Dedifferentiated amniotic fluid mesenchymal stem cell (primary cell): Measurements from ENCODE around the gene UNKL.
"Not testable (repeated sequence)": the region's sequence is repeated elsewhere in the genome, so short reads cannot be mapped to it uniquely, and the experiment has no call there.

ENCODE experiments used
- DNase-seq: peaks from one replicate; pipeline ENCODE4 v3.0.0-alpha.2; 2016; ENCODE audit errors: extremely low spot score

Gene UNKL

DNA sequence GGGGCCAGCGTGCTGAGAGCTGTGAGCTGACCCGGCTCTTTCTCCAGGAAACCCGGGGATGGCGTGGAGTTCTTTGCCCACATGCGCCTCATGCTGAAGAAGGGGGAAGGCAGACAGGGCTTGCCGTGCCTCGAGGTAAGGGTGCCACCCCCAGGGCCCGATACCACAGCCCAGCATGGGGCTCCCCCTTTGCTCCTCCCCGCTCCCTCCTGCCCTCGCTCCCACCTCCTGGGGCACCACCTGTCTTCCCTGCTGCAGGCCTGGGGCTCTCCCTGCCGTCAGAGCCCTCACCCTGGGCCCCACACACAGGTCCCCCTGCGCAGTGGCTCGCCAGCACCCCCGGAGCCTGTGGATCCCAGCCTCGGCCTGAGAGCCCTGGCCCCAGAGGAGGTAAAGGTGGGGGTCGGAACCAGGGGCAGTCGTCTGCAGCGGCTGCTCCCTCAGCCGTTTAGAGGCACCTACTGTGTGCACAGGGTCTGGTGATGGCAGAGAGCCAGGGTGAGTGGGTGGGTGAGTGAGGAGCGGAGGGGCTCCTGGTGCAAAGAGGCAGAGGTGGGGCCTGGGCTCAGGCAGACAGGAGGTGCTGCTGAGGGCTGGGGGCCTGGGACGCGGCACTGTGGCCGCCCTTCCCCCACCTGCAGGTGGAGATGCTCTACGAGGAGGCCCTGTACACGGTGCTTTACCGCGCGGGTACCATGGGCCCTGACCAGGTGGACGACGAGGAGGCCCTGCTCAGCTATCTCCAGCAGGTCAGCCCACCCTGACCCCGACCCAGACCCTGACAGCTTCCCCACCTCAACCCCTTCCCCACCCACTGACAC lies 75.4 kb downstream of the UNKL start:
- no peak for DNase-seq

DNA sequence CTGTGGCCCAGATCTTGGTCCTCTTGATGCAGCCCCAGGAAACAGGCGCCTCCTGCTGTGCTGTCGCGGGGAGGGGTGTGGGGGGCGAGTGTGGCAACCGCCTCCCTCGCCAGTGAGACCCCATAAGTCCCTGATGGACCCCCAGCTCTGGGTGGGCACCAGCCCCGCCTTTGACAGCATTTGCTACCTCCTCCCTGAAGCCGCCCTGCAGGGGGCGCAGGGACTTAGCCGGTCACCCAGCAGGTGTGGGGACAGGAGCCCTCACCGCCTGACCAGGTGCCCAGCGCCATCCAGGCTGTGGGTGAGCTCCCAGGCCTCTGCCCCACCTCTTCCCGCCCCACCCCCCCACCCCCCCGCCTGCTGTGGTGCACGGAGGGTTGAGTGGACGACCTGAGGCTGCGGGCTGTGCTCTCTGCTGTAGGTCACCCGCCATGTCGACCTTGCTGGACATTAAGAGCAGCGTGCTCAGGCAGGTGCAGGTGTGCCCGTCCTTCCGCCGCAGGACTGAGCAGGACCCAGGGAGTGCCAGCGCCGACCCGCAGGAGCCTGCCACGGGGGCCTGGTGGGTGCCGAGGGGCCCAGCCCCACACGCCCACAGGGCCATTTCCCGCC lies 76.3 kb downstream of the UNKL start:
- DNase-seq, result no peak

DNA sequence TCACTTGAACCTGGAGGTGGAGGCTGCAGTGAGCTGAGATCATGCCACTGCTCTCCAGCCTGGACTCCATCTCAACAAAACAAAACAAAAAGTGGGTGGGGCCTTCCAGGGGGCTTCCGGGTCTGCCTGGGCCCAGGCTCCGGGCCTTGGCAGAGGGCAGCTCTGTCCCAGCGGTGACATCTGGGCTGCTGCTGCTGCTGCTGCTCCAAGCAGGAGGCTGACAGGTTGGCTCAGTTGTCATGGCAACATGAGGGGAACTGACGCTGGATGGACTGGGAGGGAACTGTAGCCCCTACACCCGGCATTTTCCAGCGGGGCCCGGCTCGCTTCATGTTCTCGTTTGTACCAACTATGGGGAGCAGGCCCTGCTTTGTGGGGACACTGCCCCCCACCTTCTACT lies 77.0 kb downstream of the UNKL start:
- DNase-seq, result no peak

DNA sequence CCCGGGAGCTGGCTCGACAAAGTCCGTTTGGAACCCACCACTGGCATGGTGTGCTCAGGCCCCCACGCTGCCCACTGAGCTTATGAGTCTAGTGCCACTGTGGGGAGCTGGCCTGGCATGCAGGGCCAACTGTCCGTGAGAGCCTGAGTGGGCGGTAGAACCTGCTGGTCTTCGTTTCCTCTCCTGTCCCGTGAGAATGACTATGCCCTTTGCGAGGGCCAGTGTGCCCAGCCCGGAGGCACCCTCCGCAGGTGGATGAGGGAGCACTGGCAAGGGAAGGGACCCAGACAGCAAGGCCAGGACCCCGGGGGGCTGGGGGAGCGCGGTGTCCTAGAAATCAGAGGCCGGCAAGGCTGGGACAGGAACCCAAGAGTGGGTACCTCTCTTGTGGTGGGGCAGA lies 77.9 kb downstream of the UNKL start:
- no peak for DNase-seq

DNA sequence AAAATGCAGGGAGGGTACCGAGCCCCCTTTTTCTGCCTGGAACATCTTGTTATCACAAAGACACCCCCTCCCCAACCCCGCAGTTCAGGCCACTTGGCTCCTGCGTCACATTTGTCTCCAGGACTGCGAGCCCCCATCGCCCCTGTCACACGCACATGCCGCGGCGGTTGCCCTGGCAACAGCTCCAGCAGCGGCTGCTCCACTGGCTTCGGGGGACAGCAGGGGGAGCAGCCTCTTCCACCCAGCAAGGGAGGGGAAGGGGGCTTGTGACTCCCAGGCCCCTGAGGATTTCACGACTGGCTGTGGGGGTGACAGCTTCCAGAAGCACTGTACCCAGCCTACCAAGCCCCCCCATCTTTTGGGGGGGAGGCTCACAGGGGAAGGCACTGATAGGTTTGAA lies 78.5 kb downstream of the UNKL start:
- DNase-seq, result no peak

DNA sequence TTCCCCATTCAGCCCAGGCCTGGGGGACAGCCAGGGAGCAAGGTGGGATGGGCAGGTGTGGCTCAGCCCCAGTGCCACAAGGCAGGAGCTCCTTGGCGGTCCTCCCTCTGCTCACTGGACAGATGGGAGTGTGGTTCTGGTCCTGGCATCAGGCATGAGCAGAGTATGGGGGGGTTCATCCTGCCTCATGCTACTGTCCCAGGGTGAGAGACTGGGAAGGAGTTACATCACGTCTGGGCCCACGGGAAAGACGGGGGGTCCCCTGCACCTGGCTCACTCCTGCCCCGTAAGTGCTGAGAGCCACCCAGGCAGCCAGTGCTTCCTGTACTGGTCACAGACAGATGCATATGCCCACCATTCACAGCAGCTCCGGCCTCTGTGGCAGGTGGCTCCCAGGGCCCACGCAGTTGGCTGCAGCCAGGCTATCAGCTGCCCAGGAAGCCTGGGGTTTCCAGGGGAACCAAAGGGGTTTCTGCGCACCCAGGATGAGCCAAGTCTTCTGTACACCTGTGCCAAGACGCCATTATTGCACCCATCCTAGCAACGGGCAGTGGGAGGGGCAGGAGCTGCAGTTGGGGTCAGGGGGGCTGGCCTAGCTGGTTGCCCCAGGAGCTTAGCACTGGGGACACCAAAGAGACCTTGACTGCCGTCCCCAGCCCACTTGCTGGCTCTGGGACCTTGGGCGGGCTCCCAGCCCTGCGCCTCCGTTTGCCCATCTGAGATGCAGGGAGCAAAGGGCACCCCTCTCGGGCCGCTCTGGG lies 79.1 kb downstream of the UNKL start:
- no peak for DNase-seq

DNA sequence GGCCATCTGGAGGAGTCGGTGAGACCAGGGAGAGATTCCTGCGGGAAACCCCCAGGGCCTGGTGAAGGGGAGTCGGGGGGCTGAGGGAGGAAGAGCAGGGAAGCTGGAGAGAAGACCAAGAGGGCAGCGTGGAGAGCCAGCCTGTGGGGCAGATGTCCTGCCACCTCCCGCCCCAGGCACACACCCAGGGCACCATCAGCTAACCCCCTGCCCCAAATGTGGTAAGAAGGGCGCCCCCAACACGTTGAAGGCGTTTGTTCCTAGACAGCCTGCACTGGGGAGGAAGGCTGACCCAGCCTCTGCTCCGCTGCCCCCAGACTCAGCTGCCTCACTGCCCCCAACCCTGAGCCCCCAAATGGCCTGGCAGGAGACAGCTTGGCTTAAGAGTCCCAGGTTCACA lies 79.8 kb downstream of the UNKL start:
- no peak for DNase-seq

DNA sequence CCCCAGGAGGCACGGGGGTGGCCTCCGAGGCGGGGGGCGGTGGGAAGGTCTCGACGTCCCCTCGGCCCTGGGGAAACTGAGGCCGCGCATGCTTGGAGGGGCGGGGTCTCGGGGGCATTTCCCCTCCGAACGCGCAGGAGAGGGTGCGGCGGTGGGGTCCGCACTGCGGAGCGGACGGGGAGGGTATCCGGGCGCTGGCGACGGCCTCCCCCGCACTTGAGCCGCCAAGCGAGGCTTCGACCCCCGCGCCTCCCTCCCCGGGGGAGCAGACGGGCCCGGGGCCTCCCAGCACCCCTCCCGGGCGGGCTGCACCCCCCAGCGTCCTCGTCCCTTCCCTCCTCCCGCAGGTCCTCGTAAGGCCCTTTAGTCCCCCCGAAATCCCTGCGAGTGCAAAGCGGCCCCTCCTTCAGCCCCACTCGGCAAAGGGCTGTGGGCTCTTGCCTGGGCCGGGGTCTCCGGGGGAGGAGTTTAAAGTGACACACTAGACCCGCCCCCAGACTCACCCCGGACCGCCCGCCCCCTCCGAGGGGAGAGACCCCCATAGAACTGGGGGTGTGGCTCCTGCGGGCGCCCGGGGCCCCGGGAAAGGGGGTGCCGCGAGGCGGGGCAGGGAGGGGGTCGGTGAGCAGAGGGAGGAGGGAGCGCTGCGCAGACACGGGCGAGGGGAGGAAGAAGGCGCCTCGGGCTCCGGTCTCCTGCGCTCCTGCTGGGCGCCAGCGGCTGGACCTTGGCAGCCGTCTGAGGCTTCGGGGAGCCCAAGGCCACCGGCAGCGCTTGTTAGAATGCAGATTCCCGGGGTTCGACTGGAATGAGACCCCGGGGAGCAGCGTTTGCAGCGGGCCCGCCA lies 80.4 kb downstream of the UNKL start:
- no peak for DNase-seq

DNA sequence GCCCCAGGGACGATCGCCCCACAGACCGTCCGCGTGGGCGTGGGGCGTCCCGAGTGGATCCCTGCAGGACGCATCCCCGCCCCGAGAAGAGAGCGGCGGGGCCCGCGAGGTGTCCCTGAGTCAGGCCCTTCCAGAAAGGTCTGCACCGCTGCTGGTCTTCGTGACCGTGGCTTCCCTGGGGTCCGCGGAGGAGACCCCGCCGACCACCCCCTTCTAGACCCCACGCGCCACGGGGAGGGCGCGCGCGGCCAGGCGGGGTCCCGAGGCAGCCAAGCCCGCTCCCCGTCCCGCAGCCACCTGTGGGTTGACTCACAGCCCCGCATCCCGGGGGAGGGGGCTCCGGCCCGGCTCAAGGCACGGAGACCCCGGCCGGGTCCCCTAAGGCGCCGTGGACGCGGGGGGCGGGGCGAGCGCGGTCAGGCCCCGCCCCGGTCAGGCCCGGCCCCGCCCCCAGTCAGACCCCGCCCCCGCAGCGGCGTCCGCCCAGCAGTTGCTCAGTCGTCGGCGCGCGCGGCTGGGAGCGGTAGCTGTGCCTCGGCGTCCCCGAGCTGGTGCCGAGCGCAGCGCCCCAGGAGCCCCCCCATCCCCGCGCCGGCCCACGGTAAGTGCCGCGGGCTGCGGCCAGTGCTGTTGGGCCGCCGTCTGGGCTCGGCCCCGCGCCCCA lies 81.2 kb downstream of the UNKL start, which contains the start of gene BAIAP3:
TSS of gene BAIAP3 (plus strand) at position 497 of the 664 bp plus-strand sequence. CDS start 4,905 bp downstream, outside the sequence.
- DNase-seq, result no peak

DNA sequence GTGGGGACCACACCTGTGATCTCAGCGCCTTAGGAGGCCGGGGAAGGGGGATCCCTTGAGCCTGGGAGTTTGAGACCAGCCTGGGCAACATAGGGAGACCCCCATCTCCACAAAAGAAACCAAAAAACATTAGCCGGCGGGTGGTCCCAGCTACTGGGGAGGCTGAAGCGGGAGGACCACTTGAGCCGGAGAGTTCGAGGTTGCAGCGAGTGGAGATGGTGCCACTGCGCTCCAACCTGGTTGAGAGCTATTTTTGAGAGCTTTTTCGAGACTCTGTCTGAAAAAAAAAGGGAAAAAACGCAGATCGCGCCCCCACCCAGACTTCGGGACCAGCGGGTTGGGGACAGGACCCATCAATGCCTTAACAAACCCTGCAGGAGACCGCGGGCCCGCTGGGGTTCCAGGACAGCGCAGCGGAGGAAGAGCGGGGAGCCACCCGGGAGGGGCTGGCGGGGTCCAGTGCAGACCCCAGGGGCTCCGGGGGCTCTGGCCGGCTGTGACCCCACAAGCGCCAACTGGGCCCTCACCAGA lies 81.8 kb downstream of the UNKL start:
- DNase-seq, result no peak

DNA sequence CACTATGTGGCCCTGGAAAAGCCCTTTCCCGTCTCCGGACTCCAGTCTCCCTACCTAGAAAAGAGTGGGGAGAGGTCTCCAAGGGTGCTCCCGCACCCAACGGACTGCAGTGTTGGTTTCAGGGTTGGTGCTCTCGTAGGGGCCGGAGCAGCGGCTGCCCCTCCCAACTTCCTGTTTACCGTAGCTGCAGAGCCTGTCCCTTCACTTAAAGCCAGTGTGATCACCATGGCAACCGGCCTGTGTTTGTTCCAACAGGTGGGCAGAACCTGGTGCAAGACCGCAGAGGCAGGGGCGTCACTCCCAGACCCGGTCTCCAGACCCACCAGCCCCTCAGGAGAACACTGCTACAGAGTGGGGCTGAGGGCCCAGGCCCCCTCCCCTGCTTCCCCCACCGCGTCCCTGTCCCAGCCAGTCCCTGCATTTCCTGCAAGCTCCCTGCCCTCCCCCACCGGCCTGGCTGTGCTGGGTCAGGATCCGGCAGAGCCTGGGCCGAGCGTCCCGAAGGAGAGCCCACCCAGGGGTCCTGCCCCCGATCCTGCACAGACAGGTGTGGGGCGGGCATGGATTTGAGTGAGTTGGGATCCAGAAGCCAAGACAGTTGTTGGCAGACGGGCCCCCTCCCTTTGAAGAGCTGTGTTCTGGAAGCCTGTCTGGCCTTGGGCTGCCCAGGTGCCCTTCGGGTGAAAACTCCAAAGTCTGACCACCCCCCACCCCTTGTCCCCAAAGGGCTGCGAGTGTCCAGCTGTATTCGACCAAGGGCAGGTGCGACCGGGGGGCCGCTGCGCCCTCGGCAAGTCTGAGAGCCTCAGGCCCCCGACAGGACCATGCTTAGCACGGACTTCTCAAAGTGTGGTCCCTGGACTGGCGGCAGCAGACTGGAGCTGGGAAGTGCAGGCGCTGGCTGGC lies 82.5 kb downstream of the UNKL start:
- DNase-seq, result no peak

DNA sequence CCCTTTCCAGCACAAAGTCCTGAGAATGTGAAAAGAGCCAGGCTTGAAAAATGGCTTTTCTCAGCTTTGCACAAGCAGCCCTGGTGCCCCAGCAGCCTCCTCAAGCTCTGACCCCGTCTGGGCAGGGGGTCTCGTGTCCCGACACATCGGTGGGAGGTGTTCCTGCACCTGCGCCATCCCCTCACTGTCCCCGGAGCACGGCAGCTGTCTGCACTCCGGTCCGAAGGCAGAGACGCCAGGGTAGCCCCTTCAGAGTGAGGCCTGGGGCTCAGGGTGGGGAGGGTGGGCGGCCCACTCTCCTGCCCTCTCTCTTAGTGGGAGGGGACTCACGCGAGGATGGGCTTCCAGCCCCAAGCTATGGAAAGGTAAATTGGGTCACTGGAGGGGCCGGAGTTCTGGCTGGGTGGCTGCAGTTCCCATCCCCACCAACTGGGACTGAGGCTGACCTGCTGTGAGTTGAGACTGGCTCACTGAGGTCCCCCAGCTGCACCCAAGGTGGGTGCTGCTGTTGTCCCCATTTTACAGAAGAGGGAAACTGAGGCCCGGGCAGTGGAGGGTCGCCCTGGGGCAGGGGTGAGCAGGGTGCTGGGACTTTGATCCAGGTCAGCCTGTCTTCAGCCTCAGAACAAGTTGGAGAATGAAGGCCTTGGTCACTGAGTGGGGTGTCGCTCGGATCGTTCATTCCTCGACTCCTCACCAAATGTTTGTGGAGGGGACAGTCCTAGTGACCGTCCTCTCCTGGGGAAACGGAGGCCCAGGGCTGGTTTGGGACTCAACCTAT lies 83.4 kb downstream of the UNKL start:
- DNase-seq, result no peak

DNA sequence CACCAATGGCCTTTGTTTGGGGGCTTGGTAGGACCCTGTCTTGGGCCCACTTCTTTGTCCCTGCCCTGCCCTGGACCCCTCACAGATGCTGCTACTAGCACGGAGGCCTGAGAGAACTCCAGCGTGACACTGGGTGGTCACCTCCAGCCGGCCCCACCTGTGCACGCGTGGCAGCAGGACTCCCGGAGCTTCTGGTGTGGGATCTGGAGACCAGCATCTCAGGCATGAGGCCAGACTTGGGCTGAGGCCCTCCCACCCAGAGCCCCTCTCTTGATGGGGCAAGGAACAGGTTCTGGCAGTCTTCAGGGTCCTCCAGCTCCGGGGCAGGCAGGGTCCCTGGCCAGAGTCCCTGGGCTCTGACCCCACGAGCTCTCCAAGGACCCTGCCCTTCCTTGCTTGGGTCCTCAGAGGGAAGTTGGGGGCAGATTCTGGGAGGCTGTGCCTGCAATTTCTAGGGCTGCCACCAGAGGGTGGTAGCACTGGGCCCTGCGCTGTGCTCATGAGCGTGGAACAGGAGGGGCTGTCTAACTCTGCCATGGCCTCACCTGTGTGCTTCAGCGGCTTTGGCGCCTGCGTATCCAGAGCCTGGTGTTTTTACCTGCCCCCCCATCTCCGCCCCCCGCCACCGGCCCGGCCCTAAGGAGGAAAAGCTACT lies 84.1 kb downstream of the UNKL start:
- DNase-seq, result no peak

DNA sequence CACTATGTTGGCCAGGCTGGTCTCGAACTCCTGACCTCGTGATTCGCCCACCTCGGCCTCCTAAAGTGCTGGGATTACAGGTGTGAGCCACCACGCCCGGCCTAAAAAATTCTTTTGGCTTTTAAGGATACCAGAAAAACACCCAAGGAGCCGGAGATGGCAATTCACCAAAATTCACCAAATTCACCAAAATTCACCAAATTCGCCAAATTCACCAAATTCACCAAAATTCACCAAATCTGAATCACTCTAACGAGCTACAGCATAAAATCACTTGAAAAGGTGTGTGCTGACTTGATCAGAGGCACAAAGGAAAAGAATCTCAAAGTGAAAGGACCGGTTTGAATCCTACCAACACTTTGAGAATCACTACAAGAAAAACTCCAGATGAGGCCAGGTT lies 85.5 kb downstream of the UNKL start:
- not testable (repeated sequence) for DNase-seq

DNA sequence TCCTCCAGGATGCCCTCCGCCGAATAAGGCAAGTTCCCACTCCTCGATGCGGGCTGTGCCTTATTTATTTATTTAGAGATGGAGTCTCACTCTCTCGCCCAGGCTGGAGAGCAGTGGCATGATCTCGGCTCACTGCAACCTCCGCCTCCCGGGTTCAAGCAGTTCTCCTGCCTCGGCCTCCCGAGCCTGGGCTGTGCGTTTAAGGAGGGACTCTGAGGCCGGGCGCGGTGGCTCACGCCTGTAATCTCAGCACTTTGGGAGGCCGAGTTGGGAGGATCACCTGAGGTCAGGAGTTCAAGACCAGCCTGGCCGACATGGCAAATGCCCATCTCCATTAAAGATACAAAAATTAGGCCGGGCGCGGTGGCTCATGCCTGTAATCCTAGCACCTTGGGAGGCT lies 86.4 kb downstream of the UNKL start:
- DNase-seq, result not testable (repeated sequence)

DNA sequence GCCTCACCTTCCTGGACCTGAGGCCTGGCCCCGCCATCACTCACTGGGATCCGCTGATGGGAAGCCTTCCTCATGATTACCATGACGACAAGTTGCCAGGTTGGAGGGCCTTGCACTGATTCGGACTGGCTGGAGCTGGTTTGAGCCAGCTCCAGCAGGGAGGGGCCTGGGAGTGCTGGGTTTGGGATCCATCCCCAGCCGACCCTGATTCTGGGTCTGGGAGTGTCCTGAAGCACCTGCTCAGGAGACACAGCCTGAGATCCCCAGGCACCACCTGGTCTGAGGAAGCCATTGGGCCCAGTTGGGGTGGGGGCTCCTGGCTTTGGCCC lies 86.9 kb downstream of the UNKL start:
- no peak for DNase-seq

DNA sequence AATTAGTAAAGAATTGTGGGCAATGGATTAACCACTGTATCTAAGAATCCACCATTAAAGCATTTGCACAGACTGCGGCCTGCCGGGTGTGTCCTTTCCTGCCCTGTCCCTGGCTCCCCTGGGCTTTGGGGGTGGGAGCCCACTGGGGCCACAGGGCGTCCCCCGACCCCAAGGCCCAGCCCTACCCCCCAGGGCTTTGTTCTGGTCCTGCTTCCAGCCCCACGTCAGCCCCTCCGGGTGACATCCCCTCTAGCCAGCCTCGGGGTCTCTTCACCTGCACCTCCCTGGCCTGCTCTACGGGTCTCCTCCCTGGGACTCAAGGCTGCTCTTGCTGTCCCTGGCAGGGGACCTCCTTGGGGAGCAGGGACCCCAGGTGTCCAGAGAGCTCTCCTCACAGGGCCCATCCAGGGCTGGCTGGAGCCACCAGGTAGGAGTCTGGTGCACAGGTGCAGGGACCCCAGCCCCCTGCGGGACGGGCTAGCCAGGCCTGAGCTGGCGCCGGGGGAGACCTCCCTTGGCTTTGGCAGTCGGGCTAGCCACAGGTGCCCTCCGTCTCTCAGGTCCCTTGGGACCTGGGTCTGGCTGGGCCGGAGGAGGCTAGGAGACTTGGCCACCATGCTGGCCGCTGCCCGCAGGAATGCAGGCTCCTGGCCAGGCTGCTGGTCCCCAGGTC lies 87.4 kb downstream of the UNKL start:
- no peak for DNase-seq

DNA sequence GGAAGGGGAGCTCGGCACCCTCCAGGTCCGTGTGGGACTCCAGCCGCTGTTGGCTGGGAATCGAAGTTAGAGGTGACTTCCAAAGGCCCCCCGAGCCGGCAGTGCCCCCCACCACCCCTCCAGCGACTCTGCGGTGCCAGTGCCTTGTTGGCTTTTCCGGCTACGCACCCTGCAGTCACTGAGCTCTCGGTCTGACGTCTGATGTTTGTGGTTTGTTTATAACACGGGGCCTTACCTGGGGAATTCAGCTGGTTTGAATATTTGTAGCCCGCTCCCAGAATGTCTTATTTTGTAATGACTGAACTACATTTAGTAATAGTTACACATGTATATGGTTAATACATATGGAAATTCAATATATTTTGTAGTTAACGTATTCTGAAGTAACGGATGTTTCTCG lies 88.1 kb downstream of the UNKL start:
- no peak for DNase-seq
